Endothelial cell of hepatic sinusoid (primary cell): Measurements from ENCODE around the gene MVB12B.

Experiments
- in situ Hi-C: cut with HindIII; loops from 2 replicates; pipeline ENCODE4 v1.10.0; 2017; ENCODE audit warnings: low sequenced_read_pairs

MVB12B gene

GRCh38 chr9:126448136-126448535 is 121.5 kb downstream of the MVB12B start:
- in situ Hi-C loops = no loop called here

GRCh38 chr9:126448865-126449577 is 122.4 kb downstream of the MVB12B start:
- in situ Hi-C loops = no loop called here

- in situ Hi-C loops = no loop called here
Observed at GRCh38 chr9:126449725-126450667, 123.4 kb downstream of the MVB12B start.

GRCh38 chr9:126450668-126451205 is 124.1 kb downstream of the MVB12B start:
- in situ Hi-C loops = no loop called here

- in situ Hi-C loops = no loop called here
Observed at GRCh38 chr9:126451316-126451885, 124.8 kb downstream of the MVB12B start.

- in situ Hi-C loops = no loop called here
Observed at GRCh38 chr9:126452106-126452505, 125.5 kb downstream of the MVB12B start.

GRCh38 chr9:126453156-126453963 is 126.7 kb downstream of the MVB12B start:
- in situ Hi-C loops = no loop called here

GRCh38 chr9:126454215-126454614 is 127.6 kb downstream of the MVB12B start:
- in situ Hi-C loops = no loop called here

GRCh38 chr9:126454795-126455194 is 128.2 kb downstream of the MVB12B start:
- in situ Hi-C loops = no loop called here

- in situ Hi-C loops = no loop called here
Observed at GRCh38 chr9:126456441-126457174, 130.0 kb downstream of the MVB12B start.

GRCh38 chr9:126457175-126457547 is 130.5 kb downstream of the MVB12B start:
- in situ Hi-C loops = no loop called here

- in situ Hi-C loops = no loop called here
Observed at GRCh38 chr9:126457890-126458289, 131.3 kb downstream of the MVB12B start.

GRCh38 chr9:126459126-126459525 is 132.5 kb downstream of the MVB12B start:
- in situ Hi-C loops = no loop called here

GRCh38 chr9:126459546-126459945 is 132.9 kb downstream of the MVB12B start:
- in situ Hi-C loops = no loop called here

GRCh38 chr9:126459965-126460843 is 133.6 kb downstream of the MVB12B start:
- in situ Hi-C loops = no loop called here

GRCh38 chr9:126461029-126461428 is 134.4 kb downstream of the MVB12B start:
- in situ Hi-C loops = no loop called here

GRCh38 chr9:126461608-126462007 is 135.0 kb downstream of the MVB12B start:
- in situ Hi-C loops = no loop called here

GRCh38 chr9:126462617-126463016 is 136.0 kb downstream of the MVB12B start:
- in situ Hi-C loops = no loop called here

GRCh38 chr9:126463426-126463825 is 136.8 kb downstream of the MVB12B start:
- in situ Hi-C loops = no loop called here
